B cell (primary cell): ENCODE results near the gene SLC22A17.

Experiments used
- EZH2 ChIP-seq: IDR thresholded peaks from 2 replicates; pipeline ENCODE4 v1.6.1; 2012; ENCODE audit warnings: borderline replicate concordance, low read depth, mild to moderate bottlenecking, moderate library complexity, low read length; ENCODE audit not compliant: insufficient read depth, poor library complexity, severe bottlenecking
- TF ChIP-seq, protein P1 (sequence below): fragments of 200-600 bp; IDR thresholded peaks from one replicate; pipeline ENCODE4 v1.8.0; 2022; ENCODE audit warnings: antibody characterized with exemption, mild to moderate bottlenecking

DNA sequence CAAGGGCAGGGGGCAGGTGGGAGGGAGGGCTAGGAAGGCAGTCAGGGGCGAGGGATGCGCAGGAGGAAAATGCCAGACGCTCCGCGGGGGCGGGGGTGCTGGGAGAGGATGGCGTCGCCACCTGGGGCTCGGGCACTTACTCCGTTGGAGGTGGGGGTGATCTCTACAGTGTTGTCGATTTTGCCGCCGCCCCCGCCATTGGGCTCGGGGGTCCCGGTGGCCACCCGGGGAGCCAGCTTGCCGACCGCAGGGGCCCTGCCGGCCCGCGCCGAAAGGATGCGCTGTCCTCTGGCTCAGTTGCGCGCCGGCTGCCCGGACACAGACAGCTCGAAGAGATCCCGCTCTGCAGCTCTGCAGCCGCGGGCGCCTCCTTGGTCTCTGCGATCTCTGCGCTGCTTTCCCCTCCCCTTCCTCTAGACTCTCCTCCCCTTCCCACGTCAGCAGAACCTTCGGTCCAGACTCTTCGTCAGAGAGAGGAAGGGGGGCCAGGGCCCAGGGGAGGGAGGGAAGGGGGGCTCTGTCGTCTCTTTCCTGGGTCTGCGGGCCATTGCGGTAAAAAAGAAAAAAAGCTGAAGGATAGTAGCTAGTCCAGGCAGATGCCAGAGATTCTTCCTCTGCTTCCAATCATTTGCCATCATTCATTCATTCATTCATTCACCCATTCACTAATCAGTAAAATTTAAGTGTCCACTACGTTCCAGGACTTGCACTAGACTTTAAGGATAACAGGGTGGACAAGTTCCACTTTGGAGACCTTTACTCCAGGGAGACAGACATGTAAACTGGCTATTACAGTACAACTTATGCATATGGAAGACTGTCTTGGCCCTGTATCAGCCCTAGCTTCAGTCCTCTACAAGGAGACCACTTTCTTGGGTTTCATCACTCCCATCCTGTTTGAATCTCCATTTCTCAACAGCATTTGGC, at the start of gene SLC22A17:
- TF ChIP-seq, protein P1, sequence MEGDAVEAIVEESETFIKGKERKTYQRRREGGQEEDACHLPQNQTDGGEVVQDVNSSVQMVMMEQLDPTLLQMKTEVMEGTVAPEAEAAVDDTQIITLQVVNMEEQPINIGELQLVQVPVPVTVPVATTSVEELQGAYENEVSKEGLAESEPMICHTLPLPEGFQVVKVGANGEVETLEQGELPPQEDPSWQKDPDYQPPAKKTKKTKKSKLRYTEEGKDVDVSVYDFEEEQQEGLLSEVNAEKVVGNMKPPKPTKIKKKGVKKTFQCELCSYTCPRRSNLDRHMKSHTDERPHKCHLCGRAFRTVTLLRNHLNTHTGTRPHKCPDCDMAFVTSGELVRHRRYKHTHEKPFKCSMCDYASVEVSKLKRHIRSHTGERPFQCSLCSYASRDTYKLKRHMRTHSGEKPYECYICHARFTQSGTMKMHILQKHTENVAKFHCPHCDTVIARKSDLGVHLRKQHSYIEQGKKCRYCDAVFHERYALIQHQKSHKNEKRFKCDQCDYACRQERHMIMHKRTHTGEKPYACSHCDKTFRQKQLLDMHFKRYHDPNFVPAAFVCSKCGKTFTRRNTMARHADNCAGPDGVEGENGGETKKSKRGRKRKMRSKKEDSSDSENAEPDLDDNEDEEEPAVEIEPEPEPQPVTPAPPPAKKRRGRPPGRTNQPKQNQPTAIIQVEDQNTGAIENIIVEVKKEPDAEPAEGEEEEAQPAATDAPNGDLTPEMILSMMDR, result no peak
- no peak for TF ChIP-seq EZH2
